Smooth muscle cell of bladder (primary cell): ENCODE data around the gene NLRP9. TPM values are rescaled to one million over a fixed set of nuclear protein-coding genes. Genes with fewer than 3 reads are reported as not detected.

ENCODE experiments used
- total RNA-seq: library from RNA; depleted of rRNA; stranded (reverse); fragments of >200 nt; gene quantifications from 2 replicates; pipeline ENCODE4 v1.2.3, GENCODE V29; 2014

The NLRP9 gene
- total RNA-seq = not detected in 2 replicates

DNA sequence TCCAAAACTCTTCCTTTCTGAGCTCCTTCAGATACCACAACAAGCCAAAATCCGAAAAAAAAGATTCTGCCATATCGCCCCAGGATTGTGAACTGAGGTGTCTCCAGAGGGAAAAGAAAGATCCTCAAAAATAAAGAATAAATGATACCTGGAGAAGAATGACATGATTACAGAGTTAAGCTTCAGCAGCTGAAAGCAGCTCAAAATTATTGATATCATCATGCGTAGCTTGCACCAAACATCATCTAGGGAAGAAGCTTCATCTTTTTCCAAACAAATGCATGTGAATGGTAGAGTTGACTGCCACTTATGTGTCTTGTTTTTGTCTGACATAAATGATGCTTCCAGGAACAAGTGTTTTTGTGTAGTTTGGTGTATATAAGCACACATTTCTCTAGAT is at the start of gene NLRP9:
Gene NLRP9 (minus strand): TSS at position 101 of the 400 bp plus-strand sequence. CDS start 28 bp downstream, at position 73.

DNA sequence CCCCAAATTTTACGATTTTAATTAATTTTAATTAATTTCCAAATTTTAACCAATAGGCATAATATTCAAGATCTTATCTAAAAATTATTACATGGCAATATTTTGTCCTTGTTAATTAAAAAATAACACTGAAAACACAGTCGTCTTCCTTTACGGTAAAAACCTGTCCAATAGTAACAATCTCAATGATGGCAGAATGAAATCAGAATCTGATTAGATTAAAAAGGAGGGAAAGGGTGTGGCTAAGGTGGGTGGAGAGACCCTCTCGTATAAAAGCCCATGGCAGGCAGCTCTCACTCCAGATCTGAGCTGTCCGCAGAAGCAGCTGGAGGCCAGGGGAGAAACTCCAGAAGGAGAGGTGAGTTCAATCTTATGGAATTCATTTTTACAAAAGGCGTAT is 30.6 kb upstream of the NLRP9 start, which contains the start of gene RFPL4AL1:
Gene RFPL4AL1 (plus strand): TSS at position 301 of the 400 bp plus-strand sequence. CDS start 2,687 bp downstream, outside the sequence.

DNA sequence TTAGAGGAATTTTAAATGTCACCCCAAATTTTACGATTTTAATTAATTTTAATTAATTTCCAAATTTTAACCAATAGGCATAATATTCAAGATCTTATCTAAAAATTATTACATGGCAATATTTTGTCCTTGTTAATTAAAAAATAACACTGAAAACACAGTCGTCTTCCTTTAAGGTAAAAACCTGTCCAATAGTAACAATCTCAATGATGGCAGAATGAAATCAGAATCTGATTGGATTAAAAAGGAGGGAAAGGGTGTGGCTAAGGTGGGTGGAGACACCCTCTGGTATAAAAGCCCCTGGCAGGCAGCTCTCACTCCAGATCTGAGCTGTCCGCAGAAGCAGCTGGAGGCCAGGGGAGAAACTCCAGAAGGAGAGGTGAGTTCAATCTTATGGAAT is 20.6 kb upstream of the NLRP9 start, which contains the start of gene RFPL4A:
Gene RFPL4A (plus strand): TSS at position 301 of the 400 bp plus-strand sequence. CDS start 2,704 bp downstream, outside the sequence.

DNA sequence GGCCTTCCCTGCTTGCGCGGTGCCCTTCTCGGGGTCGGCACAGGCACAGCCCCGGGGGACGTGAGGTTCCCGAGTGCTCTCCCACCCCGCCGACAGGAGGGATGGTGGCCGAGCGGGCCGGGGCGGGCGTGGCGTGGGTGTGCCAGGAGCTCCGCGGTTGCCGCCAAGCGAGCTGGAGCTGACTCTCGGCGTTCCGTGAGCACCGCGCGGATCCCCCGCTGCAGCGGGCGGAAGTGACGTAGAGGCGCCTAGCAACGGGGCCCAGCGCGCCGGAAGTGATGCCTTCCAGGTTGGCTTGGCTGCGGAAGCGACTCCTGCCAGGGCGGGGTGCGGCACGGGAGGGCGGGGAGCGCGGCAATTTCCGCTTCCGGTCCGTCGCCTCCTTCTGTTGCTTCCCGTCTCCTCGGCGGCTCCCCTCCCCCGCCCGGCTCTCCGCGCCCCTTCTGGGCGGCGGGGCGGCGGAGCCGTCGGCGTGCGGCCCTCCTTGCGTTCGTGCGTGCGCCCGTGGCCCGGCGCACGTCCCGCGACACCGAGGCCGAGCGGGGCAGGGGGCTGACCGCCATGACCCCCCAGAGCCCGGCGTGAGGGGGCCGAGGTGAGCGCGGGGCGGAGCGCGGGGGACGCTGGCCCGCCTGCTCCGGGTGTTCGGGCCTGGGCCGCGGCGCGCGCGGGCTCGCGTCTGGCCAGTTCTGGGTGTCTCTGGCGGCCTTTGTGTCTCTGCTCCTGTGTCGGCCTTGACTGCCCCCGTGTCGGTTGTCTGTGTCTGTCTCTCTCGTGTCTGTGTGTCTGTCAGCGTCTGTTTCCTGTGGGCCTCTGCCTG is 63.2 kb downstream of the NLRP9 start, which contains the start of gene EPN1:
Gene EPN1 (plus strand): TSS at position 386 of the 820 bp plus-strand sequence. CDS start 3,402 bp downstream, outside the sequence.

Other genes with a start within 250 kb of the NLRP9 start
- 5.4 and 18.1 TPM in 2 replicates for gene SSC5D, start 250.0 kb downstream of the NLRP9 start, total RNA-seq
- gene SBK2, start 201.3 kb downstream of the NLRP9 start, total RNA-seq = not detected in 2 replicates
- gene SBK3, start 192.9 kb downstream of the NLRP9 start, total RNA-seq = 0.09 TPM in 1 of 2 replicates, not detected in the other
- gene ZNF579, start 157.6 kb downstream of the NLRP9 start, total RNA-seq = 2.1 and 2.8 TPM in 2 replicates
- gene FIZ1, start 138.9 kb downstream of the NLRP9 start, total RNA-seq = 1.6 and 2.7 TPM in 2 replicates
- 9.1 and 9.5 TPM in 2 replicates for gene ZNF524, start 138.1 kb downstream of the NLRP9 start, total RNA-seq
- gene ZNF865, start 132.8 kb downstream of the NLRP9 start, total RNA-seq = 0.43 and 0.55 TPM in 2 replicates
- 3.8 and 4.0 TPM in 2 replicates for gene ZNF784, start 113.8 kb downstream of the NLRP9 start, total RNA-seq
- gene ZNF580, start 97.4 kb downstream of the NLRP9 start, total RNA-seq = 4.4 and 5.4 TPM in 2 replicates
- gene ZNF581, start 94.8 kb downstream of the NLRP9 start, total RNA-seq = 23.9 and 25.7 TPM in 2 replicates
- gene CCDC106, start 90.2 kb downstream of the NLRP9 start, total RNA-seq = 5.3 and 6.2 TPM in 2 replicates
- 76.8 and 86.0 TPM in 2 replicates for gene U2AF2, start 83.4 kb downstream of the NLRP9 start, total RNA-seq
- 27.3 and 35.7 TPM in 2 replicates for gene EPN1, start 63.2 kb downstream of the NLRP9 start, total RNA-seq
- gene RFPL4A, start 20.7 kb upstream of the NLRP9 start, total RNA-seq = not detected in 2 replicates
- not detected in 2 replicates for gene RFPL4AL1, start 30.7 kb upstream of the NLRP9 start, total RNA-seq
- not detected in 2 replicates for gene NLRP11, start 93.6 kb upstream of the NLRP9 start, total RNA-seq
- not detected in 2 replicates for gene NLRP4, start 98.1 kb upstream of the NLRP9 start, total RNA-seq
- gene NLRP13, start 193.9 kb upstream of the NLRP9 start, total RNA-seq = not detected in 2 replicates
- not detected in 2 replicates for gene NLRP8, start 209.4 kb upstream of the NLRP9 start, total RNA-seq
- gene NLRP5, start 248.4 kb upstream of the NLRP9 start, total RNA-seq = not detected in 2 replicates